Astrocyte (in vitro differentiated cells and primary cell): Measurements from ENCODE around the gene TRIAP1.

Experiments
- EZH2 ChIP-seq: IDR thresholded peaks from 2 replicates; pipeline ENCODE4 v1.6.1; 2012; ENCODE audit warnings: mild to moderate bottlenecking, low read length, inconsistent platforms; ENCODE audit not compliant: insufficient read depth
- TF ChIP-seq, protein P1 (sequence below): IDR thresholded peaks from 2 replicates; pipeline ENCODE4 v1.5.1; 2011; ENCODE audit warnings: low read depth, mild to moderate bottlenecking, inconsistent platforms, low read length, moderate library complexity; ENCODE audit not compliant: insufficient read depth

DNA sequence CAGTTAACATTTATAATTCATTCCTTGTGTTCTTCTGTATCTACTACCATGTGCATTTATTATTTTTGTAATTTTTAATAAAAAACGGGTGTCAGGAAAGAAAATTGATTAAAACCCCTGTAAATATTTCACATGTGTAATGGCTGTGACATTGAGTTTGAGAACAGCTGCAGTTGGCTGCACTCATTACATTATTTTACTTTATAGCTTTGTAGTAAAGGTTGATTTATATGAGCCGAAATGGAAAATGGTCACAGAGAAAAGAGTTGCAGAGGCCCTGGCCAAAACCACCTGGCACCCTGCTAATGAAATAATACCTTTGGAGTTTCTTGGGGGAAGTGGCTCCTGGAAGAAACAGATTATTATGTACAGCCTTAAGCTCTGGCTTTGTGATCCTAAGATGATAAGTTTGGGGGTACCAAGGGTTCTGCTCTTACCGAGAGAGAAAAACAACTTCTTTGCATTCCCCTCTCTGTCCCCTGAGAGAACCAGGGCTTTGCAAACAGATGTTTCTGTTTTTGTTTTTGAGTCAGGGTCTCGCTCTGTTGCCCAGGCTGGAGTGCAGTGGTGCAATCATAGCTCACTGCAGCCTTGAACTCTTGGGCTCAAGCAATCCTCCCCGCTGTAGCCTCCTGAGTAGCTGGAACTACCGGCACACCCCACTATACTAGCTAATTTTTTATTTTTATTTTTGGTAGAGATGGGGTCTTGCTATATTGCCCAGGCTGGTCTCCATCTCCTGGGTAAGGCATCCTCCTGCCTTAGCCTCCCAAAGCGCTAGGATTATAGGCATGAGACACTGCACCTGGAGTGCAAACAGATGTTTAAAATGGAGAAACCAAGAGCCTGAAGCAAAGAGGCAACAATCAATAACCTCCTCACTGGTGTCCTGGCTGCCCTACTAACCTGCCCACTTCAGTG lies 40.0 kb upstream of the TRIAP1 start:
- TF ChIP-seq, protein P1, sequence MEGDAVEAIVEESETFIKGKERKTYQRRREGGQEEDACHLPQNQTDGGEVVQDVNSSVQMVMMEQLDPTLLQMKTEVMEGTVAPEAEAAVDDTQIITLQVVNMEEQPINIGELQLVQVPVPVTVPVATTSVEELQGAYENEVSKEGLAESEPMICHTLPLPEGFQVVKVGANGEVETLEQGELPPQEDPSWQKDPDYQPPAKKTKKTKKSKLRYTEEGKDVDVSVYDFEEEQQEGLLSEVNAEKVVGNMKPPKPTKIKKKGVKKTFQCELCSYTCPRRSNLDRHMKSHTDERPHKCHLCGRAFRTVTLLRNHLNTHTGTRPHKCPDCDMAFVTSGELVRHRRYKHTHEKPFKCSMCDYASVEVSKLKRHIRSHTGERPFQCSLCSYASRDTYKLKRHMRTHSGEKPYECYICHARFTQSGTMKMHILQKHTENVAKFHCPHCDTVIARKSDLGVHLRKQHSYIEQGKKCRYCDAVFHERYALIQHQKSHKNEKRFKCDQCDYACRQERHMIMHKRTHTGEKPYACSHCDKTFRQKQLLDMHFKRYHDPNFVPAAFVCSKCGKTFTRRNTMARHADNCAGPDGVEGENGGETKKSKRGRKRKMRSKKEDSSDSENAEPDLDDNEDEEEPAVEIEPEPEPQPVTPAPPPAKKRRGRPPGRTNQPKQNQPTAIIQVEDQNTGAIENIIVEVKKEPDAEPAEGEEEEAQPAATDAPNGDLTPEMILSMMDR: no peak
- no peak for TF ChIP-seq EZH2
